Osteocyte (in vitro differentiated cells): Measurements from ENCODE around the gene SH3RF3. TPM values are rescaled to one million over a fixed set of nuclear protein-coding genes. Genes with fewer than 3 reads are reported as not detected.

Experiments used
- DNase-seq: peaks from one replicate; pipeline ENCODE4 v3.0.0; 2021; ENCODE audit warnings: mixed read lengths; ENCODE audit not compliant: unreplicated experiment; ENCODE audit errors: extremely low spot score
- H3K27ac Mint-ChIP-seq: one replicate; pipeline ENCODE4 v1.8.0; 2021; ENCODE audit warnings: mild to moderate bottlenecking, mixed read lengths; ENCODE audit not compliant: unreplicated experiment
- H3K27me3 Mint-ChIP-seq: one replicate; pipeline ENCODE4 v1.8.0; 2021; ENCODE audit warnings: mixed read lengths; ENCODE audit not compliant: unreplicated experiment
- H3K36me3 Mint-ChIP-seq: one replicate; pipeline ENCODE4 v1.8.0; 2021; ENCODE audit warnings: mixed read lengths; ENCODE audit not compliant: unreplicated experiment
- H3K4me1 Mint-ChIP-seq: one replicate; pipeline ENCODE4 v1.8.0; 2021; ENCODE audit warnings: mixed read lengths; ENCODE audit not compliant: unreplicated experiment
- H3K4me3 Mint-ChIP-seq: one replicate; pipeline ENCODE4 v1.8.0; 2021; ENCODE audit warnings: mild to moderate bottlenecking, moderate library complexity, mixed read lengths; ENCODE audit not compliant: unreplicated experiment
- H3K9me3 Mint-ChIP-seq: one replicate; pipeline ENCODE4 v1.8.0; 2021; ENCODE audit warnings: mixed read lengths; ENCODE audit not compliant: unreplicated experiment
- total RNA-seq: library from RNA; stranded (reverse); gene quantifications from 2 replicates; pipeline ENCODE4 v1.2.1, GENCODE V29; 2021
- TF ChIP-seq, protein P1 (sequence below): fragments of 200-600 bp; sonication (generic); IDR thresholded peaks from 2 replicates; pipeline ENCODE4 v1.5.0; 2021; ENCODE audit warnings: antibody characterized with exemption, mild to moderate bottlenecking, moderate library complexity

Gene SH3RF3
- total RNA-seq, 1 donor from 2014 or later = 79.4 TPM

GRCh38 chr2:109304731-109305470 lies 175.9 kb downstream of the SH3RF3 start:
- H3K27ac Mint-ChIP-seq = peak overlapping the region; percentile 78

GRCh38 chr2:109305490-109306167 lies 176.6 kb downstream of the SH3RF3 start:
- TF ChIP-seq, protein P1, sequence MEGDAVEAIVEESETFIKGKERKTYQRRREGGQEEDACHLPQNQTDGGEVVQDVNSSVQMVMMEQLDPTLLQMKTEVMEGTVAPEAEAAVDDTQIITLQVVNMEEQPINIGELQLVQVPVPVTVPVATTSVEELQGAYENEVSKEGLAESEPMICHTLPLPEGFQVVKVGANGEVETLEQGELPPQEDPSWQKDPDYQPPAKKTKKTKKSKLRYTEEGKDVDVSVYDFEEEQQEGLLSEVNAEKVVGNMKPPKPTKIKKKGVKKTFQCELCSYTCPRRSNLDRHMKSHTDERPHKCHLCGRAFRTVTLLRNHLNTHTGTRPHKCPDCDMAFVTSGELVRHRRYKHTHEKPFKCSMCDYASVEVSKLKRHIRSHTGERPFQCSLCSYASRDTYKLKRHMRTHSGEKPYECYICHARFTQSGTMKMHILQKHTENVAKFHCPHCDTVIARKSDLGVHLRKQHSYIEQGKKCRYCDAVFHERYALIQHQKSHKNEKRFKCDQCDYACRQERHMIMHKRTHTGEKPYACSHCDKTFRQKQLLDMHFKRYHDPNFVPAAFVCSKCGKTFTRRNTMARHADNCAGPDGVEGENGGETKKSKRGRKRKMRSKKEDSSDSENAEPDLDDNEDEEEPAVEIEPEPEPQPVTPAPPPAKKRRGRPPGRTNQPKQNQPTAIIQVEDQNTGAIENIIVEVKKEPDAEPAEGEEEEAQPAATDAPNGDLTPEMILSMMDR = no peak
- Mint-ChIP-seq H3K9me3 (no peaks in the 10 kb centered on the region), H3K4me1 (peaks cover 33% of the 10 kb centered on the region), H3K27me3 (no peaks in the 10 kb centered on the region), H3K27ac (peak overlapping the region; percentile 78), H3K4me3 (no peak overlapping the region), H3K36me3 (peaks cover 4% of the 10 kb centered on the region)
- no peak for DNase-seq

More at GRCh38 chr2:109304731-109305470, 175.9 kb downstream of the SH3RF3 start:
- Mint-ChIP-seq H3K27me3 (no peaks in the 10 kb centered on the region), H3K4me1 (peaks cover 34% of the 10 kb centered on the region), H3K9me3 (no peaks in the 10 kb centered on the region), H3K4me3 (no peak overlapping the region), H3K36me3 (peaks cover 4% of the 10 kb centered on the region)
- DNase-seq = no peak
- TF ChIP-seq, protein P1 = no peak

GRCh38 chr2:109306190-109306589 lies 177.2 kb downstream of the SH3RF3 start:
- Mint-ChIP-seq H3K27ac (peak overlapping the region; percentile 66), H3K4me3 (no peak overlapping the region), H3K27me3 (no peaks in the 10 kb centered on the region), H3K9me3 (no peaks in the 10 kb centered on the region), H3K4me1 (peaks cover 33% of the 10 kb centered on the region), H3K36me3 (peaks cover 4% of the 10 kb centered on the region)
- TF ChIP-seq, protein P1 = no peak
- DNase-seq = no peak

GRCh38 chr2:109311771-109312170 lies 182.8 kb downstream of the SH3RF3 start:
- Mint-ChIP-seq H3K4me3 (no peak overlapping the region), H3K27ac (no peak overlapping the region), H3K36me3 (peaks cover 4% of the 10 kb centered on the region), H3K27me3 (no peaks in the 10 kb centered on the region), H3K4me1 (peaks cover 40% of the 10 kb centered on the region), H3K9me3 (no peaks in the 10 kb centered on the region)
- TF ChIP-seq, protein P1 = no peak
- DNase-seq = no peak

DNA sequence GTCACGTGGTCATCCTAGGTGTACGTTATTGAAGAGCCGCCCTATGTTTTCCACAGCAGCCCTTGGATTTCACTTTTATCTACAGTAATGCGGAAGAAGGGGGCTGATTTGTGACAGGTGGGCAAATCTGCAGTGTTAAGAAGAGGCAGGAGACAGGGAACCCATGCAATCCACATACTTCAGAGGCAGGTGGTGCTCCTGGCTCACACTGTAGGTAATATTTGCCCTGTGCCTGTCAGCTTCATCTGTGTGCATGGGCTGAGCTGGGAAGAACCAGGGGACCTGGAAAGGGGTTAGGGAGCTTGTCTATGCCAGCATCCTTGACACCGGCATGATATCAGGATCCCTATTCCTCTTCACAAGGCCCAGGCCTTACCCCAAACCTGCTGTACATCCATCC lies 183.9 kb downstream of the SH3RF3 start:
- no peak for DNase-seq
- Mint-ChIP-seq H3K4me3 (no peak overlapping the region), H3K27ac (no peak overlapping the region), H3K36me3 (peaks cover 4% of the 10 kb centered on the region), H3K27me3 (no peaks in the 10 kb centered on the region), H3K9me3 (no peaks in the 10 kb centered on the region), H3K4me1 (peaks cover 49% of the 10 kb centered on the region)
- TF ChIP-seq, protein P1 = no peak
